Gastroesophageal sphincter (tissue), 4 donors: ENCODE data around the gene KAT8. TPM values are rescaled to one million over a fixed set of nuclear protein-coding genes. Genes with fewer than 3 reads are reported as not detected.
A peak's percentile ranks its signal among the peaks of the same experiment; 100 is the strongest.
"Not testable (repeated sequence)": the region's sequence is repeated elsewhere in the genome, so short reads cannot be mapped to it uniquely, and the experiment has no call there.

ENCODE experiments used
- ATAC-seq: fragments of 150-250 bp; one replicate; pipeline ENCODE4 v1.9.1; 2016; ENCODE audit warnings: mild to moderate bottlenecking, moderate library complexity
- H3K27ac ChIP-seq, 4 donors: fragments of 200-600 bp; sonication (generic) in 3 of 4; 1 replicate in 3 of 4; 2 replicates in 1 of 4; pipeline ENCODE4 v1.5.1; 2016 to 2019
- H3K27me3 ChIP-seq: fragments of 200-600 bp; sonication (generic); one replicate; pipeline ENCODE4 v1.5.1; 2019
- H3K36me3 ChIP-seq, 2 donors: fragments of 200-600 bp; sonication (generic); one replicate each; pipeline ENCODE4 v1.5.1; 2019; ENCODE audit warnings: control low read depth in 1 of 2
- H3K4me1 ChIP-seq, 3 donors: fragments of 200-600 bp; sonication (generic); 1 replicate in 2 of 3; 2 replicates in 1 of 3; pipeline ENCODE4 v1.5.1; 2016 to 2019; ENCODE audit warnings: control low read depth in 2 of 3
- H3K4me3 ChIP-seq, 2 donors: fragments of 200-600 bp; sonication (generic); one replicate each; pipeline ENCODE4 v1.5.1; 2019; ENCODE audit warnings: mild to moderate bottlenecking in 1 of 2, moderate library complexity in 1 of 2
- H3K9me3 ChIP-seq, 3 donors: fragments of 200-600 bp; sonication (generic); one replicate each; pipeline ENCODE4 v1.5.1; 2017 to 2019; ENCODE audit warnings: control low read depth in 2 of 3
- CTCF ChIP-seq, 4 experiments: fragments of 200-600 bp in 2 of 4; fragments of 450-650 bp in 2 of 4; sonication (generic) in 1 of 4; IDR thresholded peaks; one replicate each; pipeline ENCODE4 v1.5.1; 2017 to 2019; ENCODE audit warnings: antibody characterized with exemption in 4 of 4, mild to moderate bottlenecking in 2 of 4, moderate library complexity in 2 of 4
- EP300 ChIP-seq: sonication (generic); formaldehyde crosslinking; IDR thresholded peaks from one replicate; pipeline ENCODE4 v1.6.1; 2017; ENCODE audit warnings: antibody characterized with exemption, mild to moderate bottlenecking
- POLR2A ChIP-seq, 2 donors: fragments of 450-650 bp; IDR thresholded peaks; one replicate each; pipeline ENCODE4 v1.6.1; 2017; ENCODE audit warnings: antibody characterized with exemption in 2 of 2, mild to moderate bottlenecking in 2 of 2, moderate library complexity in 1 of 2
- POLR2AphosphoS5 ChIP-seq: sonication (generic); formaldehyde crosslinking; IDR thresholded peaks from one replicate; pipeline ENCODE4 v1.6.1; 2017; ENCODE audit warnings: antibody characterized with exemption
- WGBS, 2 donors: methylation state at CpG; one replicate each; pipeline ENCODE4 v1.1.5; 2018; ENCODE audit warnings: low coverage in 1 of 2; 5-methylcytosine and 5-hydroxymethylcytosine counted together
- total RNA-seq, 4 donors: library from RNA; depleted of rRNA; stranded (reverse); fragments of >200 nt; gene quantifications; one replicate each; pipeline ENCODE4 v1.1.0, GENCODE V29; 2016

Gene KAT8
- total RNA-seq, 4 donors from 2014 or later: 65.6 to 81.4 (median 72.3) TPM

GRCh38 chr16:31138621-31139578 is 21.4 kb downstream of the KAT8 start:
- 67 to 84% methylated on average over 3 of the region's 27 CpGs for WGBS, 2 donors
- H3K9me3 ChIP-seq: no peaks in the 10 kb centered on the region
- peak overlapping the region in 1 of 2 donors; percentile 12 for H3K4me3 ChIP-seq
- no peaks in the 10 kb centered on the region for H3K36me3 ChIP-seq
- ATAC-seq: no peak
- peak overlapping the region in 2 of 4 donors; percentile 58 to 69 for H3K27ac ChIP-seq
- H3K27me3 ChIP-seq: peaks cover 22% of the 10 kb centered on the region
- peaks cover 0 to 37% (median 18%) of the 10 kb centered on the region in 3 donors for H3K4me1 ChIP-seq
- TF ChIP-seq POLR2A (IDR thresholded peaks at IDR 0.05) (no peak), CTCF (IDR thresholded peaks at IDR 0.05) (no peak), EP300 (no peak), POLR2AphosphoS5 (no peak)

- peak overlapping the region in 3 of 4 donors; percentile 80 to 86 (median 82) for H3K27ac ChIP-seq
These were observed 23.6 kb downstream of the KAT8 start for GRCh38 chr16:31141071-31141469.

GRCh38 chr16:31141489-31142108 is 24.1 kb downstream of the KAT8 start:
- ATAC-seq: peak; percentile 11

More at GRCh38 chr16:31141071-31141469, 23.6 kb downstream of the KAT8 start:
- H3K9me3 ChIP-seq, H3K4me3 ChIP-seq, ATAC-seq, H3K27me3 ChIP-seq, H3K36me3 ChIP-seq: not testable (repeated sequence)
- peaks cover 0 to 30% (median 15%) of the 10 kb centered on the region in 3 donors for H3K4me1 ChIP-seq
- 85% methylated on average over 6 of the region's 9 CpGs; no CpG with 5 or more reads in 1 of the 2 donors for WGBS, 2 donors

GRCh38 chr16:31142109-31143010 is 24.9 kb downstream of the KAT8 start:
- TF ChIP-seq POLR2A (IDR thresholded peaks at IDR 0.05) (peak in 1 of 2 donors; percentile 2), EP300 (no peak), POLR2AphosphoS5 (peak; percentile 73), CTCF (IDR thresholded peaks at IDR 0.05) (peak in 3 of 4 experiments; percentile 98 to 100 (median 100))
- Histone ChIP-seq H3K9me3 (no peaks in the 10 kb centered on the region), H3K36me3 (no peaks in the 10 kb centered on the region), H3K4me1 (peaks cover 0 to 30% (median 15%) of the 10 kb centered on the region in 3 donors), H3K4me3 (peak overlapping the region; percentile 33 to 62), H3K27ac (peak overlapping the region; percentile 21 to 91 (median 84)), H3K27me3 (peaks cover 10% of the 10 kb centered on the region)
- ATAC-seq: peak; percentile 94
- 1 to 2% methylated on average over 8 to 20 of the region's 89 CpGs for WGBS, 2 donors

More at GRCh38 chr16:31141489-31142108, 24.1 kb downstream of the KAT8 start:
- 18% methylated on average over 5 of the region's 10 CpGs; no CpG with 5 or more reads in 1 of the 2 donors for WGBS, 2 donors
- H3K27me3 ChIP-seq: peaks cover 5% of the 10 kb centered on the region
- no peaks in the 10 kb centered on the region for H3K9me3 ChIP-seq
- peak overlapping the region in 1 of 2 donors; percentile 62 for H3K4me3 ChIP-seq
- peak overlapping the region; percentile 16 to 86 (median 81) for H3K27ac ChIP-seq
- H3K4me1 ChIP-seq: peaks cover 0 to 30% (median 15%) of the 10 kb centered on the region in 3 donors
- no peaks in the 10 kb centered on the region for H3K36me3 ChIP-seq
- no peak for TF ChIP-seq POLR2AphosphoS5
- no peak for TF ChIP-seq POLR2A (IDR thresholded peaks at IDR 0.05)
- TF ChIP-seq EP300: no peak
- TF ChIP-seq CTCF (IDR thresholded peaks at IDR 0.05): no peak
